DND-41 (cell line): ENCODE measurements around the gene KCNAB1.

Experiments used
- CTCF ChIP-seq: IDR thresholded peaks from 2 replicates; pipeline ENCODE4 v1.5.1; 2012; ENCODE audit warnings: borderline replicate concordance, low read length, moderate library complexity, mild to moderate bottlenecking; ENCODE audit not compliant: poor library complexity, severe bottlenecking; ENCODE audit errors: extremely low read depth
- EZH2 ChIP-seq: IDR thresholded peaks from 3 replicates; pipeline ENCODE4 v1.6.1; 2012; ENCODE audit warnings: borderline replicate concordance, low read depth, mild to moderate bottlenecking, moderate library complexity, low read length, inconsistent platforms; ENCODE audit not compliant: severe bottlenecking

- TF ChIP-seq CTCF = no peak
- no peak for TF ChIP-seq EZH2
These were observed 182.8 kb downstream of the KCNAB1 start for GRCh38 chr3:156303001-156303707.
